IMR-90 (cell line): ENCODE data around the gene RALGAPA2. TPM values are rescaled to one million over a fixed set of nuclear protein-coding genes. Genes with fewer than 3 reads are reported as not detected.

Source experiments
- ATAC-seq: fragments of 200-7000 bp; cut with Tn5 transposase; 2 replicates; pipeline ENCODE4 v1.9.1; 2020; ENCODE audit warnings: low read depth, mild to moderate bottlenecking, moderate library complexity
- BruUV-seq: library from RNA; stranded (reverse); fragments of 400-500 nt; replicated peaks from 2 replicates; lab custom pipeline; 2021; lab: Mats Ljungman, UMichigan
- CTCF ChIA-PET: fragments of 300-600 bp; formaldehyde crosslinking; extraction: SDS; loops from one replicate; lab custom pipeline; 2021; ENCODE audit warnings: antibody characterized with exemption; lab: Yijun Ruan, JAX
- POLR2A ChIA-PET: fragments of 300-600 bp; sonication (Branson Sonifier 250); formaldehyde crosslinking; loops from one replicate; lab custom pipeline; 2022; ENCODE audit warnings: antibody characterized with exemption; ENCODE audit not compliant: unreplicated experiment; lab: Charles Lee
- DNase-seq: peaks from one replicate; pipeline ENCODE4 v3.0.0; 2013
- H2AFZ ChIP-seq: replicated peaks from 2 replicates; pipeline ENCODE3; 2013; ENCODE audit warnings: low read length, mild to moderate bottlenecking; ENCODE audit not compliant: poor library complexity
- H2AK5ac ChIP-seq: 2 replicates; pipeline ENCODE4 v1.6.1; 2013; ENCODE audit warnings: low read depth, low read length, inconsistent platforms
- H2AK9ac ChIP-seq: replicated peaks from 2 replicates; pipeline ENCODE3; 2013; ENCODE audit warnings: mild to moderate bottlenecking, low read depth, low read length, moderate library complexity; ENCODE audit not compliant: poor library complexity
- H2BK120ac ChIP-seq: 2 replicates; pipeline ENCODE4 v1.6.1; 2013; ENCODE audit warnings: low read depth, low read length, inconsistent platforms
- H2BK15ac ChIP-seq: 3 replicates; pipeline ENCODE4 v1.6.1; 2013; ENCODE audit warnings: low read depth, low read length, inconsistent platforms
- H2BK20ac ChIP-seq: 2 replicates; pipeline ENCODE4 v1.6.1; 2013; ENCODE audit warnings: low read depth, mild to moderate bottlenecking, inconsistent platforms, low read length, moderate library complexity
- H2BK5ac ChIP-seq: 2 replicates; pipeline ENCODE4 v1.6.1; 2013; ENCODE audit warnings: mild to moderate bottlenecking, low read depth, low read length, inconsistent platforms; ENCODE audit not compliant: poor library complexity, severe bottlenecking
- H3K14ac ChIP-seq: replicated peaks from 2 replicates; pipeline ENCODE4 v1.6.1; 2013; ENCODE audit warnings: low read depth, low read length, inconsistent platforms
- H3K18ac ChIP-seq: 2 replicates; pipeline ENCODE4 v1.6.1; 2013; ENCODE audit warnings: low read depth, low read length, control low read depth
- H3K23ac ChIP-seq: 2 replicates; pipeline ENCODE4 v1.6.1; 2013; ENCODE audit warnings: low read depth, low read length, inconsistent platforms
- H3K27ac ChIP-seq: 2 replicates; pipeline ENCODE4 v1.5.1; 2013; ENCODE audit warnings: mild to moderate bottlenecking, control low read depth, low read length; ENCODE audit not compliant: insufficient read depth
- H3K27me3 ChIP-seq: 2 replicates; pipeline ENCODE4 v1.6.1; 2013; ENCODE audit warnings: low read length; ENCODE audit not compliant: control insufficient read depth, insufficient read depth
- H3K36me3 ChIP-seq: 2 replicates; pipeline ENCODE4 v1.6.1; 2013; ENCODE audit warnings: low read length, mixed read lengths; ENCODE audit not compliant: control insufficient read depth, insufficient read depth
- H3K4ac ChIP-seq: 2 replicates; pipeline ENCODE4 v1.6.1; 2013; ENCODE audit warnings: low read depth, low read length, inconsistent platforms
- H3K4me1 ChIP-seq: 2 replicates; pipeline ENCODE4 v1.6.1; 2013; ENCODE audit warnings: low read length, mixed read lengths; ENCODE audit not compliant: control insufficient read depth, insufficient read depth
- H3K4me2 ChIP-seq: 2 replicates; pipeline ENCODE4 v1.6.1; 2013; ENCODE audit warnings: low read depth, mild to moderate bottlenecking, control low read depth, low read length, moderate library complexity
- H3K4me3 ChIP-seq: 2 replicates; pipeline ENCODE4 v1.5.1; 2013; ENCODE audit warnings: low read depth, mild to moderate bottlenecking, control low read depth, low read length, moderate library complexity; ENCODE audit not compliant: insufficient read depth
- H3K56ac ChIP-seq: 2 replicates; pipeline ENCODE4 v1.6.1; 2013; ENCODE audit warnings: low read length, inconsistent platforms; ENCODE audit not compliant: insufficient read depth; ENCODE audit errors: extremely low read depth
- H3K79me1 ChIP-seq, 2 experiments: 2 replicates each; pipeline ENCODE4 v1.6.1; 2013; ENCODE audit warnings: low read length in 2 of 2, inconsistent platforms in 1 of 2, low read depth in 1 of 2
- H3K9ac ChIP-seq: 2 replicates; pipeline ENCODE4 v1.6.1; 2013; ENCODE audit warnings: low read depth, low read length, control low read depth
- H3K9me1 ChIP-seq: 2 replicates; pipeline ENCODE4 v1.6.1; 2013; ENCODE audit warnings: low read length, inconsistent platforms; ENCODE audit not compliant: insufficient read depth
- H3K9me3 ChIP-seq: 2 replicates; pipeline ENCODE4 v1.6.1; 2013; ENCODE audit warnings: low read length; ENCODE audit not compliant: control insufficient read depth, insufficient read depth
- H4K20me1 ChIP-seq: 2 replicates; pipeline ENCODE4 v1.6.1; 2013; ENCODE audit warnings: low read length, inconsistent platforms; ENCODE audit not compliant: insufficient read depth
- H4K5ac ChIP-seq: 2 replicates; pipeline ENCODE4 v1.6.1; 2013; ENCODE audit warnings: mild to moderate bottlenecking, low read depth, low read length, control low read depth
- H4K8ac ChIP-seq, 2 experiments: 2 replicates each; pipeline ENCODE4 v1.6.1; 2013; ENCODE audit warnings: low read depth in 2 of 2, low read length in 2 of 2, control low read depth in 1 of 2, inconsistent platforms in 1 of 2
- H4K91ac ChIP-seq: 2 replicates; pipeline ENCODE4 v1.6.1; 2013; ENCODE audit warnings: low read depth, low read length, inconsistent platforms; ENCODE audit not compliant: insufficient read depth
- BHLHE40 ChIP-seq: fragments of 150-350 bp; IDR thresholded peaks from 2 replicates; pipeline ENCODE4 v1.6.1; 2016; ENCODE audit warnings: mild to moderate bottlenecking, low read depth, low read length
- CEBPB ChIP-seq: IDR thresholded peaks from 2 replicates; pipeline ENCODE4 v1.6.1; 2012; ENCODE audit warnings: low read depth, low read length, improper control_type of control experiment
- FOS ChIP-seq: fragments of 150-350 bp; IDR thresholded peaks from 2 replicates; pipeline ENCODE4 v1.6.1; 2016; ENCODE audit warnings: low read depth, low read length
- MAFK ChIP-seq: IDR thresholded peaks from 2 replicates; pipeline ENCODE4 v1.6.1; 2012; ENCODE audit warnings: low read depth, low read length, improper control_type of control experiment
- MXI1 ChIP-seq: IDR thresholded peaks from 2 replicates; pipeline ENCODE4 v1.6.1; 2012; ENCODE audit warnings: low read depth, mild to moderate bottlenecking, low read length, moderate library complexity, borderline replicate concordance
- NFE2L2 ChIP-seq: fragments of 150-350 bp; IDR thresholded peaks from 2 replicates; pipeline ENCODE4 v1.6.1; 2016; ENCODE audit warnings: low read depth, mild to moderate bottlenecking, low read length
- POLR2A ChIP-seq: IDR thresholded peaks from 2 replicates; pipeline ENCODE4 v1.6.1; 2012; ENCODE audit warnings: mild to moderate bottlenecking, low read depth, low read length
- RAD21 ChIP-seq: IDR thresholded peaks from 2 replicates; pipeline ENCODE4 v1.6.1; 2012; ENCODE audit warnings: low read length, improper control_type of control experiment
- RCOR1 ChIP-seq: IDR thresholded peaks from 2 replicates; pipeline ENCODE4 v1.6.1; 2012; ENCODE audit warnings: mild to moderate bottlenecking, low read length, improper control_type of control experiment; ENCODE audit not compliant: insufficient replicate concordance
- USF2 ChIP-seq: fragments of 150-350 bp; IDR thresholded peaks from 2 replicates; pipeline ENCODE4 v1.6.1; 2017; ENCODE audit warnings: mild to moderate bottlenecking, antibody characterized with exemption, low read length, low read depth
- WGBS, 2 experiments: methylation state at CpG; one replicate each; pipeline versions ENCODE4 v1.1.5 to v1.1.7; 2013; ENCODE audit warnings: missing lambda C conversion rate in 2 of 2; ENCODE audit not compliant: insufficient read length in 1 of 2; ENCODE audit errors: extremely low coverage in 2 of 2; 5-methylcytosine and 5-hydroxymethylcytosine counted together
- dilution Hi-C: fragments of 300-500 bp; cut with HindIII; formaldehyde crosslinking; loops from one replicate; pipeline ENCODE4 v1.14.3; 2018; ENCODE audit warnings: low sequenced_read_pairs; ENCODE audit not compliant: unreplicated experiment
- in situ Hi-C: fragments of 300-500 bp; cut with MboI; formaldehyde crosslinking; loops from 3 replicates; pipeline ENCODE4 v1.14.3; 2019; ENCODE audit warnings: low sequenced_read_pairs, inconsistent platforms, mixed read lengths
- intact Hi-C: fragments of 100-400 bp; cut with micrococcal nuclease; formaldehyde crosslinking; loops from 2 replicates; pipeline ENCODE4 v1.10.0; 2022
- polyA plus RNA-seq, 3 experiments: library from polyadenylated mRNA; depleted of rRNA; stranded (reverse); fragments of >200 nt; gene quantifications; 2 replicates each; pipeline ENCODE4 v1.2.3, GENCODE V29; 2012; ENCODE audit warnings: low replicate concordance in 1 of 3
- total RNA-seq: library from RNA; depleted of rRNA; stranded (reverse); fragments of >200 nt; gene quantifications from 2 replicates; pipeline ENCODE4 v1.2.3, GENCODE V29; 2012
- TF ChIP-seq, protein P1 (sequence below): fragments of 150-350 bp; IDR thresholded peaks from 2 replicates; pipeline ENCODE4 v1.6.1; 2016; ENCODE audit warnings: low read depth, mild to moderate bottlenecking, low read length, moderate library complexity, borderline replicate concordance

The RALGAPA2 gene
- total and polyA plus RNA-seq, 2 of the 4 experiments (the other 2 are of a cell fraction): 1.3 to 3.9 TPM

DNA sequence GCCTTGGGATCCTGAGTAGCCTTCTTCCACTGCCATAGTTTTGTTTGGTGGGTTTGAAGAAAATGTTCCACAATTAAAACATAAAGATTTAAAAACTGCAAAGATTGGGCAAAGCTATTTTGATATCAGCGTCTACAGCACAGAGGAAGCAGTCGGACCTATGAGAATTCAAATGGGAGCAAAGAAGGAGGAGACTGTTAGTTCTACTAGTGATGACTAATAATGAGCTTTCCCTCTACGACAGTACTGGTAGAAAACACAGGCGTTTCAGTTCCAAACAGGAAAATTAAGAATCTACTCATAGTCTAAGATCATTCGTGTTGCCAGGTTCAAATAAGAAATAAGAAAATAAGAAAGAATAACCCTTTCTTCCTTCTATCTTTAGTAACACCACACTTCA is 223.4 kb downstream of the RALGAPA2 start:
- H3K4me2 ChIP-seq: peak overlapping the region; percentile 34; the same call in 1 of the 2 replicates
- no peaks in the 10 kb centered on the region for H3K27me3 ChIP-seq
- no peaks in the 10 kb centered on the region for H4K20me1 ChIP-seq
- 0 out of 2 replicates have a peak overlapping the region, but pooled peaks have one; percentile 2 for H2BK20ac ChIP-seq
- ChIA-PET POLR2A (no interaction called here), CTCF (interaction anchor here (1.4 kb wide), 1 partner anchor 10 kb away, joined by 6 read pairs; no protein-coding TSS in a partner anchor)
- H3K23ac ChIP-seq: no peak overlapping the region
- TF ChIP-seq RCOR1 (no peak), USF2 (no peak), RAD21 (no peak), FOS (no peak), CEBPB (no peak), MAFK (no peak), NFE2L2 (no peak), POLR2A (no peak), MXI1 (no peak), BHLHE40 (no peak)
- TF ChIP-seq, protein P1, sequence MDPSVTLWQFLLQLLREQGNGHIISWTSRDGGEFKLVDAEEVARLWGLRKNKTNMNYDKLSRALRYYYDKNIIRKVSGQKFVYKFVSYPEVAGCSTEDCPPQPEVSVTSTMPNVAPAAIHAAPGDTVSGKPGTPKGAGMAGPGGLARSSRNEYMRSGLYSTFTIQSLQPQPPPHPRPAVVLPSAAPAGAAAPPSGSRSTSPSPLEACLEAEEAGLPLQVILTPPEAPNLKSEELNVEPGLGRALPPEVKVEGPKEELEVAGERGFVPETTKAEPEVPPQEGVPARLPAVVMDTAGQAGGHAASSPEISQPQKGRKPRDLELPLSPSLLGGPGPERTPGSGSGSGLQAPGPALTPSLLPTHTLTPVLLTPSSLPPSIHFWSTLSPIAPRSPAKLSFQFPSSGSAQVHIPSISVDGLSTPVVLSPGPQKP: no peak
- peaks cover 17% of the 10 kb centered on the region for H3K9me1 ChIP-seq
- no peak overlapping the region for H3K56ac ChIP-seq
- no peak overlapping the region for H2BK5ac ChIP-seq
- DNase-seq: peak; percentile 69
- H3K18ac ChIP-seq: peak overlapping the region; percentile 35; the same call in 1 of the 2 replicates
- H3K9ac ChIP-seq: no peak overlapping the region
- H3K4me1 ChIP-seq: peaks cover 24% of the 10 kb centered on the region
- no peaks in the 10 kb centered on the region for H3K36me3 ChIP-seq
- H2AK5ac ChIP-seq: peak overlapping the region; percentile 2; the same call in 1 of the 2 replicates
- no peak overlapping the region for H3K27ac ChIP-seq
- H3K9me3 ChIP-seq: no peaks in the 10 kb centered on the region
- H3K4me3 ChIP-seq: no peak overlapping the region
- 0 out of 2 replicates have a peak overlapping the region, but pooled peaks have one; percentile 2 for H4K91ac ChIP-seq
- dilution Hi-C loops: no loop called here
- H3K79me1 ChIP-seq: no peaks in the 10 kb centered on the region
- peak overlapping the region; percentile 3 for H2AFZ ChIP-seq
- BruUV-seq: no TSS peak
- peak overlapping the region in 1 of 2 experiments; percentile 32; a peak in 1 of 4 replicates for H4K8ac ChIP-seq
- no CpG with 5 or more reads among the region's 5 CpGs for WGBS, 2 experiments
- peak; percentile 70 for ATAC-seq
- H2BK15ac ChIP-seq: peak overlapping the region; percentile 12; the same call in 1 of the 3 replicates
- no peak overlapping the region for H2AK9ac ChIP-seq
- peak overlapping the region; percentile 58; the same call in 1 of the 2 replicates for H3K4ac ChIP-seq
- no peak overlapping the region for H3K14ac ChIP-seq
- in situ Hi-C loops: no loop called here
- peak overlapping the region; percentile 61; the same call in 1 of the 2 replicates for H2BK120ac ChIP-seq
- intact Hi-C loops: no loop called here
- H4K5ac ChIP-seq: no peak overlapping the region
